Tibial nerve (tissue), 4 donors: ENCODE measurements around the gene ASIP.
"Not testable (repeated sequence)": the region's sequence is repeated elsewhere in the genome, so short reads cannot be mapped to it uniquely, and the experiment has no call there.

Source experiments
- CTCF ChIP-seq, 5 experiments: fragments of 200-600 bp in 3 of 5; fragments of 450-650 bp in 2 of 5; sonication (generic) in 3 of 5; IDR thresholded peaks; one replicate each; pipeline ENCODE4 v1.5.1; 2016 to 2019; ENCODE audit warnings: antibody characterized with exemption in 5 of 5, mild to moderate bottlenecking in 3 of 5, moderate library complexity in 2 of 5
- EP300 ChIP-seq, 2 donors: sonication (generic); formaldehyde crosslinking; IDR thresholded peaks; one replicate each; pipeline ENCODE4 v1.6.1; 2017; ENCODE audit warnings: antibody characterized with exemption in 2 of 2, mild to moderate bottlenecking in 1 of 2

DNA sequence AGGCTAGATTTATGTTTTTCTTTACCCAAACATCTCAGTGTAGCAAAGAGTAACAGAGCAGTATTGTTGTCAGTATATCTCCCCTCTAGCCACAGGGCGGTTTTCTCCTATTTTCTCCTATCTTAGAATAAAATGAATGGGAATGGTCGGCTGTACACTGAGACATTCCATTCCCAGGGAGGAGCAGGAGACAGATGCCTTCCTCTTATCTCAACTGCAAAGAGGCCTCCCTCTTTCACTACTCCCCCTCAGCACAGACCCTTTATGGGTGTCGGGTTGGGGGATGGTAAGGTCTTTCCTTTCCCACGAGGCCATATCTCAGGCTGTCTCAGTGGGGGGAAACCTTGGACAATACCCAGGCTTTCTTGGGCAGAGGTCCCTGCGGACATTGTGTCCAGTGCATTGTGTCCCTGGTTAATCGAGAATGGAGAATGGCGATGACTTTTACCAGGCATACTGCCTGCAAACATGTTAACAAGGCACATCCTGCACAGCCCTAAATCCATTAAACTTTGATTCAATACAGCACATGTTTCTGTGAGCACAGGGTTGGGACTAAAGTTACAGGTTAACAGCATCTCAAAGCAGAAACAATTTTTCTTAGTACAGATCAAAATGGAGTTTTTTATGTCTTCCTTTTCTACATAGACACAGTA is 11.3 kb downstream of the ASIP start:
- not testable (repeated sequence) for TF ChIP-seq EP300, CTCF (IDR thresholded peaks at IDR 0.05)
